Tongue (tissue), 2 donors: ENCODE measurements around the gene PDRG1. TPM values are rescaled to one million over a fixed set of nuclear protein-coding genes. Genes with fewer than 3 reads are reported as not detected.
"Not testable (repeated sequence)": the region's sequence is repeated elsewhere in the genome, so short reads cannot be mapped to it uniquely, and the experiment has no call there.

Experiments
- DNase-seq: peaks from one replicate; pipeline ENCODE4 v3.0.0-alpha.2; 2015
- total RNA-seq: library from RNA; depleted of rRNA; stranded (reverse); fragments of >200 nt; gene quantifications from one replicate; pipeline ENCODE4 v1.2.3, GENCODE V29; 2014

Gene PDRG1
- total RNA-seq, 1 donor from 2014 or later = 6.5 TPM

DNA sequence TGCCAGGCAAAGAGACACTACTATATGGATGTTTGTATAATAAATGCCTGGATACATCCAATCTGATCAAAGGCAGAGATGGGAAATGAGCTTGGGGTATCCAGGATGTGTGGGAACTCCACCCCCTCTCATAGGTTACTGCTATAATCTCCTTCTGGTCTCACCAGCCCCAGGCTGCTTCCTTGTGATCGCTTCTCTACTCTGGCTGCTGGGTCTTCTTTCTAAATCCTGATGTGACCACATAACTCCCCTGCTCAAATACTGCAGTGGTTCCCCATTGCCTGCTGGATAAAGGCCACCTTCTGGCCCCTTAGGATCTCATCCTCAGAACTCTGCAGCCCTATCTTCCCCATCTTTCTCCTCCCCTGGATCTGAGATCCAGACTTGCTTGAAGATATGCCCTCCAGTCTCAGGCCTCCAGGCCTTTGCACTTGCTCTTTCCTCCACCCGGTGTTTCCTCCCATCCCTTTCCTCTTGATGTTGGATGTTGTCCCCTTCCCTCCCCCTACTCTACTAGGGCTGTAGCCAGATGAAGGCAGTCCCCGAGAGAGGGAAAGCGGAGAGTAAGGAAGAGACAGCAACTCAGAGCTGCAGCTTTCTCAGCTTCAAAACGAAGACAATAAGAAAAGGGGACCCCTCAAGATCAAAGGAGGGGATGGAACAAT, 15.3 kb upstream of the PDRG1 start:
- no peak for DNase-seq

DNA sequence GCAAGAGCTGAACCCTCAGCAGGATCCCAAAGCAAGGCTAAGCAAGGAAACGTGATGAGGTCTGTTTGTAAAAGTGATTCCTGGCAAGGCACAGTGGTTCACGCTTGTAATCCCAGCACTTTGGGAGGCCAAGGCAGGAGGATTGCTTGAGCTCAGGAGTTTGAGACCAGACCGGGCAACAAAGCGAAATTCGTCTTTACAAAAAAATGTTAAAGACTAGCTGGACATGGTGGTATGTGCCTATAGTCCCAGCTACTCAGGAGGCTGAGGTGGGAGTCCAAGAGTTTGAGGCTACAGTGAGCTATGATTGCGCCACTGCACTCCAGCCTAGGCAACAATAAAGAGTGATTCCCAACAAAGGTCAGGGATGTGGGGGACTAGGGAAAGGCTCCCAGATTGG, 12.0 kb upstream of the PDRG1 start:
- no peak for DNase-seq

DNA sequence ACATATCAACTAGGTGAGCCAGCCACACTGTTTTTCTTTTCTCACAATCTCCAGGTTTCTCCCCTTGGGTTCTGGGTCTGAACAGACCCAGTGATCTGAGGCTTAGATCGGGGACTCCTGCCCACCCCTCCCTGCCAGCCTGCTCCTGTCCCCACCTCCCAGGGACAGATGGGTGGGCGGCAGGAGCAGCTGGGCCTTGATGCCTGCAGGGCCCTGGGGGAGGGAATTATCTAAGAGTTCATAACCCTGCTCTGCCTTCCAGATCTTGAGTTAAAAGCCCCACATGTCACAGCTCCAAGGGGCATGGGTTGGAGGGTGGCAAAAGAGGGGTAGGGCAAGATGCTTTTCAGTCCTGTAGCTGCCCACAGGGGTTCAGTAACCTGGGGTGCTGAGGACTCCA, 10.9 kb upstream of the PDRG1 start:
- DNase-seq = no peak

DNA sequence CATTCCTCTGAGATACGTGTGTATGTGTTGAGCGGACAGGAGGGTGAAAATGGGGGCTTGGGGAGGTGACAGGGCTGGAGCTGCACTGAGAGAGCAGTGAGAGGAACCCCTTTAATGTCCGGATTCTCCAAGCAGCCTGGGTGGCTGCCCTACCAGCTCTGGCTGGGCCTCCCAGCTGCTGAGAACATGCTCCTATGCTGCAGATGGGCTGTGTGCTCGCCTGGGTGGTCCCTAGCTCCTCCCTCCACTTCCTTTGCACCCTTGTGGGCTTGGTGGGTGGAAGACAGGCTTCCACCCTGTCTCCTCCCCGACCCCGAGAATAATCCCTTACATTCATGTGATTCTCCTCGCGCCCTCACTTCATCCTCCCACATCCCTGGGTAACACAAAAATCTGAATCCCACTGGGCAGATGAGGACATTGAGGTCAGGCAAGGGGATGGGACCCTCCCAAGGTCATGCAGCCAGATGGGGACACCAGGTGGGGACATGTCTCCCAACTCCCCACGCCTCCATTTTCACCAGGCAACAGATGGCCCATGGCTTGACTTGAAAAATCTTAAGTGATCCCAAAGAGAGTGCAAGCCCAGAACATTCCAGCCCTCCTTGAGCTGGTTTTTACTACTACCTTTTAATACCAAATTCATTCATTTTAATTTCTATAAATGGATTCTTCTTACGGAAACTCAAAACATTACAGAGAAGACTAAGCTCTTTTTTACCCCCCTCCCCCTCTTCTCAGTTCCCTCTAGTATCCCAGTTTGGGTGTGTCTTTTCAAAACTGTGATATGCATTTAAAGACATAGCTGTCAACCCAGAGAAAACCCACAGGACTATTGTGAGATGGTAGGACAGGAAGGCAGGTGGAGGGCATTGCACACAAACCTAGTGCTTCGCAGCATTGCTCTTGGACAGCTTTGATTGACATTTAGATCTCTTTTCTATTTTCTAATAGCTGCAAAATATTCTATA, 5.0 kb upstream of the PDRG1 start:
- peak; percentile 10 for DNase-seq

DNA sequence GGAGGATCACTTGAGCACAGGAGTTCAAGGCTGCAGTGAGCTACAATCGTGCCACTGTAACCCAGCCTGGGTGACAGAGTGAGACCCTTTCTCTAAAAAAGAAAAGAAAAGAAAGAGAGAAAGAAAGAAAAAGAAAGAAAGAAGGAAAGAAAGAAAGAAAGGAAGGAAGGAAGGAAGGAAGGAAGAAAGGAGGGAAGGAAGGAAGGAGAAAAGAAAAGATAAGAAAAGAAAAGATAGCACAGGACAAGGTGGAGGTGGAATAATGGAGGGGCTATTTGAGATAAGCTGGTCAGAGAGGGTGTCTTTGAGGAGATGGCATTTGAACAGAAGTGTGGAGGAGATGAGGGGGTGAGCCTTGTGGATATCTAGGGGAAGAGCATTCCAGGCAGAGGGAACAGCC, 2.7 kb upstream of the PDRG1 start:
- no peak for DNase-seq

DNA sequence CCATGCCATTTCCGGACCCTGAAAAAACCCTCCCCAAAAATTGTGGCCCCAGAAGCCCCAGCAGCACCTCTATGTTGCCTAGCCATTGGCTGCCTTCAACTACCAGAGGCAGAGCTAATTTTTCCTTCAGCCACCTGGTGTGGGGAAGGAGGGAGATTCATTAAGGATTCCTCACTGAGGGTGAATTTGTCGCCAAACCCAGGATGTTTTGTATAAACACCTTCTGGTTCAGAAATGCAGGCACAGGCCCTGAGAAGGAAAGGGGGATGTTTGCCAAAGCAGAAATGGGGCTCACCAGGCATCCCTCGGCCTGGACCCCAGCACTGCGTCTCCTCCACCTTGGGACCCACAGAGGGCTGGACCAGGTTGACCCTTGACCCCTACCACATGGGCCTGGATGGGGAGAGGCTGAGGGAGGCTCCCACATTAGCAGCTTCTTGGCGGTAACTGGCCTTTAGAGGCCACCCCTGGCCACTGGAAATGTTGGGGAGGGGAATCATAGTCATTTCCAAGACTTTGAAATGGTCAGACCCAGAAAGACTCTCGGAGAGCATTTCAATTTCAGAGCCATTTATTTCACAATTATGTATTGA, 1.8 kb upstream of the PDRG1 start:
- DNase-seq = no peak

DNA sequence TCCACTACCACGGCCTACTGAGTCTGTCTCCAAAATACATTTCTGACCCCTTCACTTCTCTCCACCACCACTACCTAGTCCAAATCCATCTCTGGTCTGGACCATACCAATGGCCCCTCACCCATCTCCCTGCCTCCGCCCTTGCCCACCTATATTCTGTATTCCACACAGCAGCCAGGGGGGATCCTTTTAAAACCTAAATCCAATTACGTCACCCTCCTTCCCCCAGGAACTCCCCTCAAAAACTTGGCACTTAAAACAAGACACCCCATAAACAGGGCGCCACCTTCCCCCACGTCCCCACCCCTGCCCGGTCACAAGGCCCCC, 680 bp downstream of the PDRG1 start:
- no peak for DNase-seq

DNA sequence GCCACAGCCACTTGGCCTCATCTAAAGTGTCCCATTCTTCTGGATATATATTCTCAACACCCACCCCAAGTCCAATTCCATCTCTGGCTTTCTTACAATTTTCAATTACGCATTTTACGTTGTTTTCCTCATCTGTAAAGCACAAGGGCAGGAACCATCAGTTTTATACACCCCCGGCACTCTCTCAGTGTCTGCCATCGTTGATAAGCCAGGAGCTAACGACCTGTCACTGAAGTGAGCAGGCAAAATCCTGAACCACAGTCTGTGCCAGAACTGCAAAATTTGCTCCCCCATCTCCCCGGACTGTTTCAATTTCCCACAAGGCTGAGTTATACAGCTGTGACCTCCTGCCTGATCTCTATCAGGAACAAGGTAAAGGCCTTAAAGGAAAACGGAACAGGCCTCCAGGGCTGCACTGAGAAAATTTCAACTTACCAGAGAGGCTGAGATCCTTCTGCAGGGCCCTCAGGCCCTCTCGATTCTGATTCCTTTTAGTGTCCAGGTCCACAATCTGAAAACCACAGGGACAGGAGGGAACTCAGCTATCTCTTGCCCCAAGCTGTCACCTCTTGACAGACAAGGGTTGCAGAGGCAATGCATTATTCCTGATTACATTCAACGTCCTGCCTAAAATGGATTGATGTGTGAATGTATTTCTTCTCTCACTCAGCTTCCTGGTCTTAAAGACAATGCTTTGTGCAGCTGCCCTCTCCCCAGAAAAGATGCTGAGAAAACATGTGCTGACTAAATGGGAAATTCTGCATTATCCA, 1.8 kb downstream of the PDRG1 start:
- DNase-seq = no peak

DNA sequence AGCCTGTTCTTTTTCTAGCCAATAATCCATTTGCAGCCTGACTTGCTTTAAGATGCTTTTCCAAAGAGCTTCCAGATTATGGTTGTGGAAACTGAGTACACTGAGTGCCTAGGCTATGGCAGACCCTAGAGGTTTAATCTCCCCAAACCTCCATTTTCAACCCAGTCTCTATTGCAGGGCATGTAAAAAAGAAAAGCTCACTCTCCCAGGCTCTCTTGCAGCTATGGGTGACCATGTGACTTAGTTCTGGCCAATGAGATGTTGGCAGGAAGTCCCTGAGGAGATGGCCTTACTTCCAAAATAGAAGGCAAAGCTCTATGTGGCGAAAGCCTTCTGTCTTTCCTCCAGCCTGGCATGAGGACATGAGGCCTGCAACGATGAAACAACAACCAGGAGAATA, 3.8 kb downstream of the PDRG1 start:
- DNase-seq = no peak

DNA sequence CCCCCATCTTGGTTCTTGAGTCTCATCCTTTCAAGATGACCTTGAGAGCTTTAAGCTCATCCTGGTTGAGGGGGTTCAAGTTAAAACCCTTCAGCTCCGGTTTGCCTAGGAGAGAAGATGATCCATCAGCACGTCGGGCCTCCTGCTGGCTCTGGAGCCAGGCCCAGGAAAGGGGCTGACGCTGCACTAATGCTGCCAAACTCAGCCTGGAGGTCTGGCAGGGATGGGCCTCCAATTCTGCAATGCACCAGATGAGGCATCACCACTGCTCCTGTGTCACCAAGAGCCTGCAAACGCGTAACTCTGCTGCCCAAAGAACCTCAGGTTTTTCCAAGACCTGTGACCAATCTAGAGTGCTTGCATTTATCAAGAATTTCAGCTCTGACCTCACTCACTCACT, 6.1 kb downstream of the PDRG1 start:
- DNase-seq = no peak

DNA sequence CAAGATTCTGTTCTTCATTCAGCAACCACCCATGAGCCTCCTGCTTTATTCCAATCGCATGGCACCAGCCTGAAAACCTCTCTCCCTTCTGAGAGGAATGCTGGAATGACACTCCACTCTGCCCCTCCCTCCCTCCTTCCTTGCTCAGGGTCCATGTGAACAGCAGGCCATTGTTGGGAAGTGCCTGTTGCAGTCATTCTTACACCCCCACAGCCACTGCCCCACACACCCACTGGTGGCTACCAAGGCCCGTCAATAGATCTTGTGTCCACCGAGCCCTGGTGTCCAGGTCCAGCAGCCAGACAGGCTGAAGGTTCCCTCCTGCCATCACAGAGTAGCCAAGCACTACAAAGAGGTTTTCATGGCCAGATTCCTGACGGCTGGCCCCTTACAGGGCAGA, 6.5 kb downstream of the PDRG1 start:
- DNase-seq = no peak

DNA sequence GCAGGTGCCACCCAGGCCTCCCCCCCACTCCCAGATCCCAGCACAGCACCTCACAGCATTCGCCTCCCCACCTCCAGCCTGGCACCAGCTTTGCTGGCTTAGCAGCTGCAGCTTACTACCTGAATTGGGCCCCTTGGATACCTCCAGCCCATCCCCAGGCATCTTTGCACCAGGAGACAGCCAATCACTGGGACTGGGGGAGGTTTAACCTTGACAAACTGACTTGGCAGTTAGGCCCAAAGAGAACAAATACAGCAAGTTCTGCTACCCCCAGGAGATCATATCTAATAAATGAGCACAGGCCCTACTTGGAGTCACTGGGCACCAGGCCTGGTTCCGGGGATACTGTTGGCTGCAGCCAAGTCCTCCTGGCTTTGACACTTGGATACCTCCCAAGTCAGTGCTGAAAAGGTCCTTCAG, 8.8 kb downstream of the PDRG1 start:
- no peak for DNase-seq

DNA sequence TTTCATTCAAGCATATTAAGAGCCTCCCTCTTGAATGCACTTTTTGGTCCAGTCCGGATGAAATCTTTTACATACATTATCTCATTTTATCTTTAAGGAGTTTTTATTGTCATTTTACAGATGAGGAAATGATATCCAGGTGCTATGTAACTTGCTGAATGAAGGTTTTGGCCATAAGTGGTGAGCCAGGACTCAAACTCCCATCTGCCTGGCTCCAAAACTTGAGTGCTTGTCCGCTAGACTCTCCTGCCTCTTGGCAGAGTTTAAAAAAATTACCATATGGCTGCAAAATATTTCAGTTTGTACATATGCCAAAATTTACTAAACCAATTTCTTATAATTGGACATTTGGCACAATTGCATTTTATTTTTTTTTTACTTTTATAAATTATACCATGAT, 12.2 kb downstream of the PDRG1 start:
- no peak for DNase-seq

DNA sequence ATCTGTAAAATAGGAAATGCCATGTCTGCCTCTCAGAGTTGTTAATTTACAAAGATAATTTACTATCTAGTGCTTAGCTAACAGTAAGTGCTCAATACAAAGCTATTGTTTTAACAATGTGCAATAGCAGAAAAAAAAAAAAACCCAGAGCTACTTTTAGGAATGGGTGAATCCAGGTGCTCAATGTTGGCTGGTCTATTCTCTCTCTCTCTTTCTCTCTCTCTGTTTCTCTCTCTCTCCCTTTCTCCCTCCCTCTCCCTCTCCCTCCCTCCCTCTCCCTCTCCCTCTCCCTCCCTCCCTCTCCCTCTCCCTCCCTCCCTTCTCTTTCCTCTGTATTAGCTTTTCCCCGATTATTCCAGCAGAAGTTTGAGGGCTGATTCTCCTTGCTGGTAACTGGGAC, 14.0 kb downstream of the PDRG1 start:
- no peak for DNase-seq

DNA sequence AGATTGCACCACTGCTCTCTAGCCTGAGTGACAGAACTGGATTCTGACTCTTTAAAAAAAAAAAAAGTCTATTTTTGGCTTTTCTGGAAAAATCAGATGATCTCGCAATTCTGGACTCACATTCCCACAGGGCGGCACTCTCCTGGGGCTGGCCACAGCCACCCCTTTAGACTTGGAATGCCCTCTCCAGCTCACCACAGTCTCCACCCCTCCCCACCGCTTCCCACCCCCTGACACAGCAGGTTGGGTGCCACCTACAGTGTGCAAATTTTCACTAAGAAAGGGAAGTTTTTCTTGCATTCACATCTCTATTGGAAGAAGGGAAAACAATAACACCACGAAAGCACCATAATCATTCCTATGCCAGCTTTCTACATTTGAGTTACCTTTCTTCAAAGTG, 15.4 kb downstream of the PDRG1 start:
- DNase-seq = no peak

DNA sequence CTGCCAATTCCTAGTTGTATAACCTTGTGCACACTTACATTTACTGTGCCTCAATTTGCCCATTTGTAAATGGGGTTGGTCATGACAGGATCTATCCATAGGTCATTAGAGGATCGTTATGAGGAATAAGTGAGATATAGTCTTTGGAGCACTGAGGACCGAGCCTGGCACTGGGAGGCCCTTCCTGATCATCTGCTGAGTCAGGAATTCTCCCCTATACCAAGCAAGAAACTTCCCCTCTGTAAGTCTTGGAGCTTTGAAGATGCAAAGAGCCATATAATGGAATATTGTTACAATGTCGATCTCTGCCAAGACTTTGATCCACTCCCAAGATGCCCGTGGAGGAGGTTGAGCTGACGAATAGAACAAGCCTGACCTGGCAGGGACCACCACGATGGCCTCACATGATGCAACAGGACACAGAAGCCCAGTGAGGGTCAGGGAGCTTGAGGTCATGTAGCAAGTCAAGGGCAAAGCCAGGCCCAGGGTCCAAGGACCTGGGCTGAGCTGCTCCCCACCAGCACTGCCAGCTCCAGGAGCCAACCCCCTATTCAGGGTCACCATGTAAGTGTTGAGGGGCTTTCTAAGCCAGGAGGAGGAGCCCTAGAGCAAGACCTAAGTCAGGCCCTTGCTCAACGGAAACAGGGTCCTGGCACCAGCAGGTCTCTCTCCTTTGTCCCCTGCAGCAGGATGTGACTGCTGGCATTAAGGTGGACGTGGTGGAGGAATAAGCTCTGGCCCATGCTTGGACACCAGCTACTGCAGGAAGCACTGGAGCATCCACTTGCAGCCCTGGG, 16.7 kb downstream of the PDRG1 start:
- DNase-seq = no peak

DNA sequence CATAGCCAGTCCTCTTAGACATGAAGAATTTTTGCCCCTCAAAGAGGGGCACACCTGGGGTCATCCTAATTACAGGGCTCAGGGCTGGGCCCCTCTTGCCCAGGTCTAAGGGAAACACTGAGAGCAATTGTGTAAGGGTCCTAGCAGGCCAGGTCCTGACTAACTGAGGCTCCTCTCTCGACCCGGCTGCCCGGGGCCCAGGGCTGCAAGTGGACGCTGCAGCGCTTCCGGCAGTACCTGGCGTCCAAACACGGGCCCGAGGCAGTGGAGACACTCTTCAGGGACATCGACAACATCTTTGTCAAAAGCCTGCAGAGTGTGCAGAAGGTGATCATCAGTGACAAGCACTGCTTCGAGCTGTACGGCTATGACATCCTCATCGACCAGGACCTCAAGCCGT, 17.4 kb downstream of the PDRG1 start:
- no peak for DNase-seq

DNA sequence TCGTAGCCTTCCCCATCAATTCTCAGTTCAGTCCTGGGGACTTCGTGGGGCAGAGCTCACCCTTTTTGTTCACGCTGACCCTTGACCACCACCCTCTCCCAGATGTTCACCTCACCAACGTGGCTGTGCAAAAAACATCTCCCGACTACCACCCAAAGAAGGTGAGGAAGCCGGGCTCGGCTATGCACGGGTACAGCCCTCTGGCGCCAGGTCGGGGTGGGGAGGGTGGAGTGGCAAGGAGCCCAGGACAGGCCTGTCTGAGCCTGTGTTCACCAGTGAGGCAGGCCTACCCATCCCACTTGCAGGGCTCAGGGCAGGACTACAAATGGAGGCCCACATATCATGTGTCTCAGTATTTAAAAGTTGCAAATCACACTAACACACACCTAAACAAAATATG, 18.1 kb downstream of the PDRG1 start:
- no peak for DNase-seq

DNA sequence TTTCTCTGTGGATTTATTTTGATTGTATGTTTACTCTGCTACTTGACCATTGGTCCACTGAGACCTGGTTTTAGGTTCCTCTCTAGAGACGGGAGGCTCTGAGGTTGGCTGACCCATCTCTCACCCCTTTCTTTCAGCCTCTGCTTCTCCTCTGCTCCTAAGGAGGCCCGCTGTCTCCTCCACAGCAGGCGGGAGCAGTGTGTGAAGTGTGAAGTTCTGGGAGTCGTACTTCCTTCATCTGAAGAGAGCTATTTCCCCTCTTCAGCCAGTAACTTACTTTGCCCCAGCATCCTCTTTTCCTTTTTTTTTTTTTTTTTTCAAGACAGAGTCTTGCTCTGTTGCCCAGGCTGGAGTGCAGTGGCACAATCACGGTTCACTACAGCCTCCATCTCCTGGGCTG, 21.1 kb downstream of the PDRG1 start:
- no peak for DNase-seq

DNA sequence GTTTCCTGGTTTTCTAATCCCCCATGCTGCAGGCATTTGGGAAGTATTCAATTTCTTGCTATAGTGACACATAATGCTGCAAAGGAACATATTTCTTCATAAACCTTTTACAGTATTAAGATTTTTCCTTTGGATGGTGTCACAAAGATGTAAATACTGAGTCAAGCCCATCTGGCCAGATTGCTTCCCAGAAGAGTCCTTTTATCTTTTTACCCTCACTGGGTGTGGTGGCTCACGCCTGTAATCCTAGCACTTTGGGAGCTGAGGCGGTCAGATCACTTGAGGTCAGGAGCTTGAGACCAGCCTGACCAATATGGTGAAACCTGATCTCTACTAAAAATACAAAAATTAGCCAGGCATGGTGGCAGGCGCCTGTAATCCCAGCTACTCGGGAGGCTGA, 22.2 kb downstream of the PDRG1 start:
- not testable (repeated sequence) for DNase-seq

DNA sequence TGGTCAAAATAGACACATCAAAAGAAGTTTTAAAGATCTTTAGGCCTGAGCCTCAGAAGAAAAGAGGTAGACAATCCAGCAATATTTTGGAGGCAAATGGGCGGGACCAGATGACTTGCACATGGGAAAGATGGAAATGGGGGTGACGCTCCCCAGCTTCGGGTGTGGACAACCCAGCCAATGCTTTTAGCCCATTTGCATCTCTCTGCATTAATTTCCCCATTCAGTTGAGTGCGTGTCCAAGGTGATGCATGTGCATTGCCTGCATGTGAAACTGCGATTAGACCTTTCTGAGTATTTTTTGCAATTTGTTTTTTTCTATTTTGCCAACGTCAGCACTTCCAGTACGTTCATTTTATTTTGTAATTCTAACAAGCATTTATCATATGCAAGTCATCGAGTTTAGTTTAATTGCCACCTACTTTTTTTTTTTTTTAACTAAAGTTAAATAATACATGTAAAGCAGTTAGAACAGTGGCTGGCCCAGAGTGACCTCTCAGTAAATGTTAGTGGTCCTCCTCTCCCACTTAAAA, 24.2 kb downstream of the PDRG1 start:
- DNase-seq = no peak

DNA sequence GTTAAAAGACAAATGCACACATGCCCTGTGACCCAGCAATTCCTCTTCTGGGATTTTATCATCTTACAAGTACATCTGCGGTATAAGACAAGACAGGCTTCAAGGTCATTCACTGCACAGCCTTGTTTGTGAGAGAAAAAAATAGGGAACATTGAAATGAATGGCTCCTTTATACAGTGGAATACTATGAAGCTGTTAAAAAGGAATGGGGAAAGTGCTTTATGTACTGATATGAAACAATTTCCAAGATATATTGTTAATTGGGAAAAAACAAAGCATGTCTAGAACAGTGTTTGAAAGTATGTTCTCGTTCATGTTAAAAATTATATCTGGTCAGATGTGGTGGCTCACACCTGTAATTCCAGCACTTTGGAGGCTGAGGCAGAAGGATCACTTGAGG, 25.4 kb downstream of the PDRG1 start:
- no peak for DNase-seq
